MM.1S (cell line): Measurements from ENCODE around the gene WDSUB1.

Experiments used
- DNase-seq: peaks from one replicate; pipeline ENCODE4 v3.0.0-alpha.2; 2015
- H2AFZ ChIP-seq: fragments of 300-600 bp; sonication (generic); 2 replicates; pipeline ENCODE4 v1.6.0; 2016; ENCODE audit warnings: antibody characterized with exemption, low read length
- H3F3A ChIP-seq: fragments of 300-600 bp; sonication (generic); 2 replicates; pipeline ENCODE4 v1.6.1; 2016; ENCODE audit warnings: mild to moderate bottlenecking, antibody characterized with exemption, low read length, moderate library complexity, mixed read lengths; ENCODE audit not compliant: insufficient read depth
- H3K27ac ChIP-seq: fragments of 300-600 bp; sonication (generic); 2 replicates; pipeline ENCODE4 v1.5.1; 2016; ENCODE audit warnings: mild to moderate bottlenecking, low read length
- H3K27me3 ChIP-seq: fragments of 300-600 bp; sonication (generic); replicated peaks from 2 replicates; pipeline ENCODE4 v1.6.0; 2016; ENCODE audit warnings: low read length; ENCODE audit not compliant: insufficient read depth
- H3K36me3 ChIP-seq: fragments of 300-600 bp; sonication (generic); replicated peaks from 2 replicates; pipeline ENCODE4 v1.6.1; 2016; ENCODE audit warnings: mild to moderate bottlenecking, low read length, mixed read lengths; ENCODE audit not compliant: insufficient read depth
- H3K4me1 ChIP-seq: fragments of 300-600 bp; sonication (generic); 2 replicates; pipeline ENCODE4 v1.6.1; 2016; ENCODE audit warnings: low read length, mixed read lengths
- H3K4me2 ChIP-seq: fragments of 300-600 bp; sonication (generic); 2 replicates; pipeline ENCODE4 v1.6.0; 2016; ENCODE audit warnings: low read depth, low read length
- H3K4me3 ChIP-seq: fragments of 300-600 bp; sonication (generic); 2 replicates; pipeline ENCODE4 v1.5.1; 2016; ENCODE audit warnings: low read length, mixed read lengths
- H3K79me2 ChIP-seq: fragments of 300-600 bp; sonication (generic); 2 replicates; pipeline ENCODE4 v1.6.1; 2016; ENCODE audit warnings: mixed run types, low read length, mixed read lengths
- H3K9ac ChIP-seq: fragments of 300-600 bp; sonication (generic); 2 replicates; pipeline ENCODE4 v1.6.1; 2016; ENCODE audit warnings: low read length, mixed read lengths
- H3K9me2 ChIP-seq: fragments of 300-600 bp; sonication (generic); replicated peaks from 2 replicates; pipeline ENCODE4 v1.6.1; 2016; ENCODE audit warnings: mild to moderate bottlenecking, low read length, mixed read lengths; ENCODE audit not compliant: insufficient read depth
- H3K9me3 ChIP-seq: fragments of 300-600 bp; sonication (generic); replicated peaks from 2 replicates; pipeline ENCODE4 v1.6.1; 2016; ENCODE audit warnings: mild to moderate bottlenecking, low read length, mixed read lengths; ENCODE audit not compliant: insufficient read depth
- H4K20me1 ChIP-seq: fragments of 300-600 bp; sonication (generic); 2 replicates; pipeline ENCODE4 v1.6.1; 2016; ENCODE audit warnings: mild to moderate bottlenecking, low read length, moderate library complexity, mixed read lengths; ENCODE audit not compliant: insufficient read depth
- EZH2 ChIP-seq: fragments of 300-600 bp; sonication (generic); optimal IDR thresholded peaks from 2 replicates; pipeline ENCODE3; 2017; ENCODE audit warnings: low read depth, mild to moderate bottlenecking, antibody characterized with exemption, low read length, mixed read lengths
- EZH2phosphoT487 ChIP-seq: fragments of 300-600 bp; sonication (generic); IDR thresholded peaks from 2 replicates; pipeline ENCODE4 v1.6.1; 2018; ENCODE audit warnings: antibody characterized with exemption, low read length
- TF ChIP-seq, protein P1 (sequence below): fragments of 300-600 bp; sonication (generic); IDR thresholded peaks from 2 replicates; pipeline ENCODE4 v1.5.1; 2016; ENCODE audit warnings: antibody characterized with exemption, low read length, mixed read lengths

WDSUB1 gene

DNA sequence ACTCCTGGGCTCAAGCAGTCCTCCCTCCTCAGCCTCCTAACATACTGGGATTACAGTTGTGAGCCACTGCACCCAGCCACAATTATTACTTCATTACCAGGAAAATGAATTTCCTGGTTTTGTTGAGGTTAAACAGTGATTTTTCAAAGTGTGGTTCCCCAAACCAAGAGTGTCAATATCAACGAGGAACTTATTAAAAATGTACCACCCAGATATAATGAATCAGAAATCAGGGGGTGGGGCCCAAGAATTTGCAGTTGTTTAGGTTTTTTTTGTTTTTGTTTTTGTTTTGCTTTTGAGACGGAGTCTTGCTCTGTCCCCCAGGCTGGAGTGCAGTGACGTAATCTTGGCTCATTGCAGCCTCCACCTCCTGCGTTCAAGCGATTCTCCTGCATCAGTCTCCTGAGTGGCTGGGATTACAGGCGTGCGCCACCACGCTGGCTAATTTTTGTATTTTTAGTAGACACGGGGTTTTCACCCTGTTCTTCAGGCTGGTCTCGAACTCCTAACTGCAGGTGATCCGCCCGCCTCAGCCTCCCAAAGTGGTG, 94.1 kb downstream of the WDSUB1 start:
- DNase-seq, result no peak
- H3F3A ChIP-seq, result no peaks in the 10 kb centered on the region
- H4K20me1 ChIP-seq, result no peaks in the 10 kb centered on the region
- no peak overlapping the region for H3K9ac ChIP-seq
- no peaks in the 10 kb centered on the region for H3K36me3 ChIP-seq
- no peaks in the 10 kb centered on the region for H3K4me1 ChIP-seq
- no peaks in the 10 kb centered on the region for H3K27me3 ChIP-seq
- no peak overlapping the region for H2AFZ ChIP-seq
- no peaks in the 10 kb centered on the region for H3K9me2 ChIP-seq
- H3K4me3 ChIP-seq, result no peak overlapping the region
- H3K79me2 ChIP-seq, result no peaks in the 10 kb centered on the region
- H3K27ac ChIP-seq, result no peak overlapping the region
- H3K9me3 ChIP-seq, result no peaks in the 10 kb centered on the region
- no peak overlapping the region for H3K4me2 ChIP-seq
- TF ChIP-seq EZH2, result no peak

DNA sequence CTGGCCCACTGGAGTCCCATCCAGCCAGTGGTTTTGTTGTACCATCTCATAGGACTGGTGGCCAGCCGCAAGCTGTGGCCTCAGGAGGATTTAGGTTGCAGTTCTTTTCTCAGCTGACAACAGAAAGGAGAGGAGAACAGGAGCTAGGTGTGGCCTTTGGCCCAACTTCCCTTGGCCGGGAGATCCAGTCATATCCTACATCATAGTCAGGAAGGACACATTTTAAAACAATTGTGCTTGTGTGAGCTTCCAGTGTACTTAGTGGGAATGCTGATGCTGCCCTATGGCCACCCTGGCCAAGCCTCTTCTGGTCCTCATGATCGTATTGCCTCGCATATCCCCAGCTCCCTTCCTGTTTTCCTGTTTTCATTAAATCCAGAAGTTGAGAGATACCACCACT, 98.1 kb downstream of the WDSUB1 start:
- no peaks in the 10 kb centered on the region for H3K9me3 ChIP-seq

DNA sequence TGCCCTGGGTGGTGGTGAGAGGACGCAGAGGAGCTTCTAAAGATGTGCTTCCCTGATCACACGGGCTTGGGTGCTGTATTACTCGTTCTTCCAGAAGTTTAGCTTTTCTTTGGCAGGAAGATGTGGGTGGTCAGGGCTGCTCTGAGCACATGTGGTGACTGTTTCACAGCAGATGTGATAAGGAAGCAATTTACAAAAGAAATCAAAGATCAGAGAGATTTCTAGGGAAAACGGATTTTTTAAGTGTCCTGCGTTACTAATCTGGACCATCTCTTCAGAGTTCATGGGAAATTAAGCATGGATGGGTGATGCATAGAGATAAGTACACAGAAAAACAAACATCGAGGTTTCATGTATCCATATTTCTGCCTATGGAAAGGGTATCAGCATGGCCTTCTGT, 99.4 kb downstream of the WDSUB1 start:
- no peak overlapping the region for H3K4me3 ChIP-seq
- DNase-seq, result no peak
- no peaks in the 10 kb centered on the region for H3F3A ChIP-seq
- H3K9ac ChIP-seq, result no peak overlapping the region
- no peaks in the 10 kb centered on the region for H3K79me2 ChIP-seq
- H3K9me2 ChIP-seq, result no peaks in the 10 kb centered on the region
- H3K27me3 ChIP-seq, result no peaks in the 10 kb centered on the region
- H3K36me3 ChIP-seq, result no peaks in the 10 kb centered on the region
- H2AFZ ChIP-seq, result no peak overlapping the region
- TF ChIP-seq EZH2 (no peak), EZH2phosphoT487 (no peak)
- TF ChIP-seq, protein P1, sequence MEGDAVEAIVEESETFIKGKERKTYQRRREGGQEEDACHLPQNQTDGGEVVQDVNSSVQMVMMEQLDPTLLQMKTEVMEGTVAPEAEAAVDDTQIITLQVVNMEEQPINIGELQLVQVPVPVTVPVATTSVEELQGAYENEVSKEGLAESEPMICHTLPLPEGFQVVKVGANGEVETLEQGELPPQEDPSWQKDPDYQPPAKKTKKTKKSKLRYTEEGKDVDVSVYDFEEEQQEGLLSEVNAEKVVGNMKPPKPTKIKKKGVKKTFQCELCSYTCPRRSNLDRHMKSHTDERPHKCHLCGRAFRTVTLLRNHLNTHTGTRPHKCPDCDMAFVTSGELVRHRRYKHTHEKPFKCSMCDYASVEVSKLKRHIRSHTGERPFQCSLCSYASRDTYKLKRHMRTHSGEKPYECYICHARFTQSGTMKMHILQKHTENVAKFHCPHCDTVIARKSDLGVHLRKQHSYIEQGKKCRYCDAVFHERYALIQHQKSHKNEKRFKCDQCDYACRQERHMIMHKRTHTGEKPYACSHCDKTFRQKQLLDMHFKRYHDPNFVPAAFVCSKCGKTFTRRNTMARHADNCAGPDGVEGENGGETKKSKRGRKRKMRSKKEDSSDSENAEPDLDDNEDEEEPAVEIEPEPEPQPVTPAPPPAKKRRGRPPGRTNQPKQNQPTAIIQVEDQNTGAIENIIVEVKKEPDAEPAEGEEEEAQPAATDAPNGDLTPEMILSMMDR, result no peak
- H3K4me1 ChIP-seq, result no peaks in the 10 kb centered on the region
- H3K9me3 ChIP-seq, result no peaks in the 10 kb centered on the region
- no peaks in the 10 kb centered on the region for H4K20me1 ChIP-seq
- no peak overlapping the region for H3K27ac ChIP-seq
- no peak overlapping the region for H3K4me2 ChIP-seq

More for the DNA sequence above, 98.1 kb downstream of the WDSUB1 start:
- Histone ChIP-seq H3K4me3 (no peak overlapping the region), H3K4me2 (no peak overlapping the region), H3K36me3 (no peaks in the 10 kb centered on the region), H3K79me2 (no peaks in the 10 kb centered on the region), H3K27me3 (no peaks in the 10 kb centered on the region), H4K20me1 (no peaks in the 10 kb centered on the region), H3K9ac (no peak overlapping the region), H3K4me1 (no peaks in the 10 kb centered on the region), H3F3A (no peaks in the 10 kb centered on the region), H2AFZ (no peak overlapping the region), H3K27ac (no peak overlapping the region), H3K9me2 (no peaks in the 10 kb centered on the region)
- no peak for DNase-seq
- TF ChIP-seq EZH2phosphoT487 (no peak), EZH2 (no peak)
- TF ChIP-seq, protein P1, result no peak

DNA sequence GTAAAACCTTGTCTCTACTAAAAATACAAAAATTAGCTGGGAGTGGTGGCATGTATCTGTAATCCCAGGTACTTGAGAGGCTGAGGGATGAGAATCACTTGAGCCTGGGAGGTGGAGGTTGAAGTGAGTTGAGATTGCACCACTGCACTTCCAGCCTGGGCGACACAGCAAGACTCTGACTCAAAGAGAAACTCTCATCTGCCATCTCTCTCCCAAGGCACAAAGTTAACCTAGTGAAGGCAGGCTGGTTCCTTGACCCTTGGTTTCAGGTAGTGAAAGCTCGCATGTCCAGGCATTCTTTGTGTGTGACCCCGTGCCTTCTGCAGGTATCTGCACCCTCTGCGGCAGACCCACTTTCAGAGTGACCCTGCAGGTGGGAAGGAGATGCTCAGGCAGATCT, 100.0 kb downstream of the WDSUB1 start:
- Histone ChIP-seq H3K9ac (no peak overlapping the region), H3K4me1 (no peaks in the 10 kb centered on the region), H3K79me2 (no peaks in the 10 kb centered on the region), H3K27ac (no peak overlapping the region), H3K9me2 (no peaks in the 10 kb centered on the region), H3K27me3 (no peaks in the 10 kb centered on the region), H3K9me3 (no peaks in the 10 kb centered on the region), H3K4me2 (no peak overlapping the region), H2AFZ (no peak overlapping the region), H4K20me1 (no peaks in the 10 kb centered on the region), H3K4me3 (no peak overlapping the region), H3F3A (no peaks in the 10 kb centered on the region), H3K36me3 (no peaks in the 10 kb centered on the region)
- no peak for DNase-seq
- TF ChIP-seq, protein P1, result no peak
- TF ChIP-seq EZH2phosphoT487 (no peak), EZH2 (no peak)
